A673 (cell line): ENCODE measurements around the gene LPA. TPM values are rescaled to one million over a fixed set of nuclear protein-coding genes. Genes with fewer than 3 reads are reported as not detected.
"Not testable (repeated sequence)": the region's sequence is repeated elsewhere in the genome, so short reads cannot be mapped to it uniquely, and the experiment has no call there.

ENCODE experiments used
- BruUV-seq: library from RNA; stranded (reverse); fragments of 400-500 nt; replicated peaks from 2 replicates; lab custom pipeline; 2021; lab: Mats Ljungman, UMichigan
- CTCF ChIA-PET: fragments of 300-600 bp; sonication (Branson Sonifier 250); formaldehyde crosslinking; loops from one replicate; lab custom pipeline; 2022; ENCODE audit warnings: antibody characterized with exemption; lab: Charles Lee
- POLR2A ChIA-PET: fragments of 300-600 bp; sonication (Branson Sonifier 250); formaldehyde crosslinking; loops from one replicate; lab custom pipeline; 2022; ENCODE audit warnings: antibody characterized with exemption; ENCODE audit not compliant: low non-redundant PET; lab: Charles Lee
- DNase-seq: peaks from one replicate; pipeline ENCODE4 v3.0.0-alpha.2; 2015; ENCODE audit warnings: low spot score
- H3K27ac ChIP-seq: fragments of 200-600 bp; sonication (generic); 2 replicates; pipeline ENCODE4 v1.5.1; 2016; ENCODE audit warnings: mixed run types, low read depth, mild to moderate bottlenecking, mixed read lengths, antibody characterized with exemption, low read length; ENCODE audit not compliant: poor library complexity, severe bottlenecking
- H3K27me3 ChIP-seq: fragments of 200-600 bp; sonication (generic); replicated peaks from 2 replicates; pipeline ENCODE4 v1.6.1; 2017; ENCODE audit warnings: mixed run types, low read depth, mild to moderate bottlenecking, mixed read lengths, antibody characterized with exemption, low read length; ENCODE audit not compliant: insufficient read depth, poor library complexity
- H3K36me3 ChIP-seq: fragments of 200-600 bp; sonication (generic); 2 replicates; pipeline ENCODE4 v1.6.1; 2016; ENCODE audit warnings: mixed run types, mild to moderate bottlenecking, mixed read lengths, antibody characterized with exemption, low read length; ENCODE audit not compliant: insufficient read depth, poor library complexity, severe bottlenecking
- H3K4me1 ChIP-seq: fragments of 200-600 bp; sonication (generic); 2 replicates; pipeline ENCODE4 v1.6.1; 2017; ENCODE audit warnings: mixed run types, mild to moderate bottlenecking, mixed read lengths, antibody characterized with exemption, low read length; ENCODE audit not compliant: insufficient read depth, poor library complexity, severe bottlenecking
- H3K4me3 ChIP-seq: fragments of 200-600 bp; sonication (generic); 2 replicates; pipeline ENCODE4 v1.5.1; 2016; ENCODE audit warnings: low read depth, mixed run types, mild to moderate bottlenecking, mixed read lengths, low read length; ENCODE audit not compliant: poor library complexity, severe bottlenecking
- H3K9me3 ChIP-seq: fragments of 200-600 bp; sonication (generic); 2 replicates; pipeline ENCODE4 v1.6.1; 2016; ENCODE audit warnings: mixed run types, low read depth, mild to moderate bottlenecking, mixed read lengths, antibody characterized with exemption, low read length; ENCODE audit not compliant: poor library complexity, severe bottlenecking
- EZH2 ChIP-seq: fragments of 200-600 bp; sonication (generic); IDR thresholded peaks from 2 replicates; pipeline ENCODE4 v1.6.1; 2017; ENCODE audit warnings: borderline replicate concordance, low read depth, mild to moderate bottlenecking, mixed read lengths, antibody characterized with exemption, low read length; ENCODE audit not compliant: poor library complexity, severe bottlenecking
- intact Hi-C: fragments of 100-400 bp; cut with micrococcal nuclease; formaldehyde crosslinking; loops from one replicate; pipeline ENCODE4 v1.10.0; 2022; ENCODE audit not compliant: unreplicated experiment
- total RNA-seq: library from RNA; stranded (reverse); gene quantifications from 2 replicates; pipeline ENCODE4 v1.2.3, GENCODE V29; 2021
- TF ChIP-seq, protein P1 (sequence below): fragments of 300-800, 200-600 bp; sonication (generic); conservative IDR thresholded peaks from 2 replicates; pipeline ENCODE4 v1.5.1; 2017; ENCODE audit warnings: low read depth, mild to moderate bottlenecking, antibody characterized with exemption, low read length, moderate library complexity, mixed read lengths

Gene LPA
- total RNA-seq, 1 experiment from 2014 or later: not detected

DNA sequence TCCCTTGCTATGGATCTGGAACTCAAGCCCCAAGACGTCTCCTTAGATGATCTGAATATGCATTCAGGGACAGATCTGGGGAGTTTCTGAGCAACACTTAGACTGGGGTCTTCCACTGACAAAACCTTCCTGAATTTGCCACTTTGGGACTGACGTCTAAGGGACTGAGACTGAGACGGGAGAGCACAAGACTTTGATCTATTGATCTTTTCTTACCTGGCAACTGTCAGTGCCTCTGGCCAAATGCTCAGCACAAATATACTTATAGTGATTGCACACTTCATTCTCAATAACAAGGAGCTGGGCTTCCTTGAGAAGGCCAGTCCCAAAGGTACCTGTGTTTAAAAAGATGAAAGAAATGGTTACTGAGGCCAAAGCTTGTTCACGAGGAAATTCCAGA lies 131.8 kb downstream of the LPA start:
- Histone ChIP-seq H3K4me1 (no peaks in the 10 kb centered on the region), H3K27ac (no peak overlapping the region), H3K4me3 (no peak overlapping the region), H3K9me3 (no peaks in the 10 kb centered on the region), H3K36me3 (no peaks in the 10 kb centered on the region), H3K27me3 (no peaks in the 10 kb centered on the region)
- no TSS peak for BruUV-seq
- intact Hi-C loops: no loop called here
- no peak for DNase-seq
- POLR2A ChIA-PET: no interaction called here
- no peak for TF ChIP-seq EZH2
- TF ChIP-seq, protein P1, sequence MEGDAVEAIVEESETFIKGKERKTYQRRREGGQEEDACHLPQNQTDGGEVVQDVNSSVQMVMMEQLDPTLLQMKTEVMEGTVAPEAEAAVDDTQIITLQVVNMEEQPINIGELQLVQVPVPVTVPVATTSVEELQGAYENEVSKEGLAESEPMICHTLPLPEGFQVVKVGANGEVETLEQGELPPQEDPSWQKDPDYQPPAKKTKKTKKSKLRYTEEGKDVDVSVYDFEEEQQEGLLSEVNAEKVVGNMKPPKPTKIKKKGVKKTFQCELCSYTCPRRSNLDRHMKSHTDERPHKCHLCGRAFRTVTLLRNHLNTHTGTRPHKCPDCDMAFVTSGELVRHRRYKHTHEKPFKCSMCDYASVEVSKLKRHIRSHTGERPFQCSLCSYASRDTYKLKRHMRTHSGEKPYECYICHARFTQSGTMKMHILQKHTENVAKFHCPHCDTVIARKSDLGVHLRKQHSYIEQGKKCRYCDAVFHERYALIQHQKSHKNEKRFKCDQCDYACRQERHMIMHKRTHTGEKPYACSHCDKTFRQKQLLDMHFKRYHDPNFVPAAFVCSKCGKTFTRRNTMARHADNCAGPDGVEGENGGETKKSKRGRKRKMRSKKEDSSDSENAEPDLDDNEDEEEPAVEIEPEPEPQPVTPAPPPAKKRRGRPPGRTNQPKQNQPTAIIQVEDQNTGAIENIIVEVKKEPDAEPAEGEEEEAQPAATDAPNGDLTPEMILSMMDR: no peak
- CTCF ChIA-PET: no interaction called here

DNA sequence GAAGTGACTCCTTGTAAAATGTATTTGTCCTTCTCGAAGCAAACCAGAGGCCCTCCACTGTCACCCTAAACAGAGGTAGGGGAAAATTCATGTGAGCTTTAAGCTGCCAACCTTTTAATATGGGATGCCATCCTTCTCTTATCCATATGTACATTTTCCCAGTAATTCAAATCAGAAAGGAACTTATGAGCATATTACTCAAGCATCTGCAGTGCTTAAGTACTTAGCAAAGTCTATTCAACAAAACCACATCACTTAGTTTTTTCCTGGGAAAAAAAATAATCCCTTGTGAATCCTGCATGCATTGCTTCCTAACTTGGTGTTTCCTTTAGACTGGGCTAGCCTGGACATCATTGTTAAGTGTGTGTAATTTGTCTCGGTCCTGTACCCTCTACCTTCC lies 132.2 kb downstream of the LPA start:
- TF ChIP-seq EZH2: no peak
- TF ChIP-seq, protein P1: no peak
- POLR2A ChIA-PET: no interaction called here
- BruUV-seq: no TSS peak

DNA sequence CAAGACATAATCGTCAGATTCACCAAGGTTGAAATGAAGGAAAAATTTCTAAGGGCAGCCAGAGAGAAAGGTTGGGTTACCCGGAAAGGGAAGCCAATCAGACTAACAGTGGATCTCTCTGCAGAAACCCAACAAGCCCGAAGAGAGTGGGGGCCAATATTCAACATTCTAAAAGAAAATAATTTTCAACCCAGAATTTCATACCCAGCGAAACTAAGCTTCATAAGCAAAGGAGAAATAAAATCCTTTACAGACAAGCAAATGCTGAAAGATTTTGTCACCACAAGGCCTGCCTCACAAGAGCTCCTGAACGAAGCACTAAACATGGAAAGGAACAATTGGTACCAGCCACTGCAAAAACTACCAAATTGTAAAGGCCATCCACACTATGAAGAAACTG lies 134.6 kb downstream of the LPA start:
- BruUV-seq, H3K27ac ChIP-seq, H3K36me3 ChIP-seq, H3K27me3 ChIP-seq, H3K4me1 ChIP-seq, DNase-seq, CTCF ChIA-PET, H3K4me3 ChIP-seq, POLR2A ChIA-PET, H3K9me3 ChIP-seq: not testable (repeated sequence)
- intact Hi-C loops: loop anchor here (10.0 kb wide), 2 partner anchors 235 to 845 kb away; no protein-coding TSS in a partner anchor

More for the DNA sequence above, 132.2 kb downstream of the LPA start:
- intact Hi-C loops: no loop called here
- Histone ChIP-seq H3K4me3 (no peak overlapping the region), H3K27me3 (no peaks in the 10 kb centered on the region), H3K4me1 (no peaks in the 10 kb centered on the region), H3K36me3 (no peaks in the 10 kb centered on the region), H3K9me3 (no peaks in the 10 kb centered on the region), H3K27ac (no peak overlapping the region)
- CTCF ChIA-PET: no interaction called here
- DNase-seq: no peak

DNA sequence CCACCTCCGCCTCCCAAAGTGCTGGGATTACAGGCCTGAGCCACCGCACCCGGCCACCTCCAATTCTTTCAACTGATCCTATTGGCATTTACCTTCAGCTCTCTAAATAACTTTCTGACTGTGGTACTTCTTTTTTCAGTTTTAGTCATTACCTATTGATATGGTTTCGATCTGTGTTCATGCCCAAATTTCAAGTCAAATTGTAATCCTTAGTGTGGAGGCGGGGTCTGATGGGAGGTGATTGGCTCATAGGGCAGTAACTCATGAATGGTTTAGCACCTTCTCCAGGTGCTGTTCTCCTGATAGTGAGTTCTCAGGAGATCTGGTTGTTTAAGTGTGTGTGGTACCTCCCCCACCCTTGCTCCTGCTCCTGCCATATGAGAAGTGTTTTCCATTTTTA lies 140.9 kb downstream of the LPA start:
- no TSS peak for BruUV-seq
- no peak for DNase-seq
- TF ChIP-seq, protein P1: no peak
- no peak for TF ChIP-seq EZH2
- intact Hi-C loops: loop anchor here (10.0 kb wide), 2 partner anchors 242 to 852 kb away; no protein-coding TSS in a partner anchor
- no peaks in the 10 kb centered on the region for H3K9me3 ChIP-seq
- peaks cover 13% of the 10 kb centered on the region for H3K27me3 ChIP-seq
- H3K4me1 ChIP-seq: no peaks in the 10 kb centered on the region
- ChIA-PET CTCF (no interaction called here), POLR2A (no interaction called here)
- H3K27ac ChIP-seq: no peak overlapping the region
- no peak overlapping the region for H3K4me3 ChIP-seq
- H3K36me3 ChIP-seq: no peaks in the 10 kb centered on the region
